HPDE6-E6E7 (cell line): ENCODE results near the gene CLCN5.

ENCODE experiments used
- DNase-seq: peaks from one replicate; pipeline ENCODE4 v3.0.0; 2011; ENCODE audit warnings: missing footprints; ENCODE audit errors: extremely low spot score

Gene CLCN5

DNA sequence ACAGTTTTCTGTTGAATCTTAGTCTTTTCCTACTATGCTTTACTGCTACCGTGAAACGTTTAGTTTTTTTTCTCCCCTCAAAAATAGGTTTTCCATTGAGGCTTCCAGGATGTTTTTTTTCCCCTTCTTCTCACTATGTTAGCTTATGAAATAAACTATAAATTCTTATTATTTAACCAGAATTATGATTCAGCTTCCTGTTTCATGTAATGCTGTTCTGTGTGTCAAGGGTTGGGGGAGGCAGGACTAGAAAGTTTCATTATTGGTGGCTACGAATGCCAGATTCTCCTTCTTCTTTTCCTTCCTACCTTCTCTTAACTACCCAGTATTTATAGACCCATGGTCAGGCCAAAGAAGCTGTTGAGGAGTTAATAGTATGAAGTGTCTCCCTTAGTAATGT lies 11.8 kb downstream of the CLCN5 start:
- DNase-seq, result no peak

DNA sequence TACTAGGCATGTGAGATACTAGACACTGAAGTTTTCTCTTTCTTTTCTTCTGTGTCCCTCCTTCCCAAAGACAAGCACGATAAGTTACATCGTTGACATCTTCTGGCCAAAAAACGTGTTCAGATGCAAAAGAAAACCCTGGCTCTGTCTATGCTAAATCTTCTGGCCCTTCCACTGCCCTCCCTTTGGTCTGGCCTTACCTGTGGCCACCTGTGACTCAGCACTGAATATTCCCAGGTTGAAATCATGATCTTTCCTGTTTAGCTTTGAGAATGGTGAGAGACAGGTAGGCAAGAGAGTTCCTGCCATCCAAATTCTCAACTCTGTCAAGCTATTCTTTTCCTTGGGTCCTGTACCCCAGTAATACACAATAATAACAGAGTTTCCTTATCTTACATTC lies 12.3 kb downstream of the CLCN5 start:
- DNase-seq, result no peak

DNA sequence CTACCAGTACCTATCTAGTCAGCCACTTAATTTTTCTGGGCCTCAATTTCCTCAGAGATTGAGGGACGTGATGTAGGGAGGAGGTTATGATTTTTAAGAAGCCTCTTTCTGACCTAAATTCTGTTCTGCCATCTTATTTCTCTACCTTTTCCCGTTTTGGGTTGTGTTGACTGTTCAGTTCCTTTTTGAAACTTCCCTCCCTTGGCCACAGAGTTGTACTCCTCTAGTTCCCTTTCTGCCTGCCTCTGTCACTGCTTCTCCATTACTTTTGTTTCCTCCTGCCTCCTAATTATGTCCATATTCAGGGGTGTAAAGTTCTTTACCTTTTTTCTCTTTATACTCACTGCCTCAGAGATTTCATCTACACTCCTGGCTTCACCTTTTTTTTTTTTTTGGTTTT lies 25.4 kb downstream of the CLCN5 start:
- DNase-seq, result no peak

DNA sequence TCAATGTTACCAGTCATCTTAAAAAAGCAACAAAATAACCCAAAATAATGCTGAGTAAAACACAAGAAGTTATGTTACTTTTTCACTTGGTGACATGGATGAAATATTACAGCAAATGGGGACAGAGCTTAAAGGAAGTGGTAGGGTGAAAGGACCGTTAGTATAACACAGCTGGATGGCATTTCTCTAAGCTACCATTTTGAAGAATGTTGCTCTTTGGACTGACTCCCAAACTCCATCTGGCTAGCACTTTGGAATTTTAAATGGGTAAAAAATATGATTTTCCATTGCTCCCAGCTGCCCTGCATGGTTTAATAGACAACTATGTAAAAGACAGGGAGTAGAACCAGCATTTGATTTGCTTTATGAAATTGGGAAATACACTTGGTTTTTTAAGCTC lies 27.6 kb downstream of the CLCN5 start:
- no peak for DNase-seq

DNA sequence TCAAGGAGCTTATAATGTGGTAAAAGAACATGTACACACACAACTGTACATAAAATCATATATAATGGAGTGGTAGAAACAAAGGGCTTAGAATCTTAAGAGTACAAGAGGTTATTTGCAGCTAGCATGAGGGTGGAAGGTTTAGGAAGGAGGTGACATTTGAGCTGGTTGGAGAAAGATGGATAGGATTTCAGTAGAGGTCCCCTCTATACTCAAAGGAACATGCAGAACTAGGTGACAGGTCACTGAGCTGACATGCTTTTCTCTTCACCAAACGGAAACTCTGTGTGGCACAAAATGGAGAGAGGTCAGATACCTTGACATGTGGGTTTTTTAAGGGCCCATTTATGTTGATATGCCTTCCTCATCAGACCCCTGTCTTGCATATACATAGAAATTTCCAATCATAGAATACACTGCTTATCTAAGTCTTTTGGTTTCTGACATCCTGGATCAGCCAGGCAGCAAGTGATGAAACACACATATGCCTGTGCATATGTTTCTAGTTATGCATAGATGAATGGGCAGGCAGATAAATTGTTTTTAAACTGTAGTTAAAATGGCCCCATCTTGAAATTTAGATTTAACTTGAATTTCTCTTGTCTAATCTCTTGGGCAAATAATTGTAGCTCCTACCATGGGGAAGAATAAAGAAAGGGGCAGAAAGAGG lies 29.3 kb downstream of the CLCN5 start:
- no peak for DNase-seq

DNA sequence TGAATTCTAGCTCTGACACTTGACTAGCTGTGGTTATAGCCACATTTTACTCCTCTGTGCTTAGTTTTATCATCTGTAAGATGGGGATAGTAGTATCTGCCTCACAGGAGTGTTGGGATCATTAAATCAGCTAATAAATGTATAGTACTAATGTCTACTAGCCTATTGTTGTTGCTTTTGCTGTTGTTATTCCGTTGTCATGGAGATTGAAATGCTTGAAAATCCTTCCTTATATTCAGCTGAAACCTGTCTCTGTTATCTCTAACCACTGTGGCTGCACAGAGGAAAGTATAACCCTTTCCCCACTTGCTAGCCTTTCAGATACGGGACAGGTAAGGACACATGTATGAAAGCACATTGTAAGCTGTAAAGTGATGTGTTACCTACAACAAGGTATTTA lies 33.9 kb downstream of the CLCN5 start:
- no peak for DNase-seq

DNA sequence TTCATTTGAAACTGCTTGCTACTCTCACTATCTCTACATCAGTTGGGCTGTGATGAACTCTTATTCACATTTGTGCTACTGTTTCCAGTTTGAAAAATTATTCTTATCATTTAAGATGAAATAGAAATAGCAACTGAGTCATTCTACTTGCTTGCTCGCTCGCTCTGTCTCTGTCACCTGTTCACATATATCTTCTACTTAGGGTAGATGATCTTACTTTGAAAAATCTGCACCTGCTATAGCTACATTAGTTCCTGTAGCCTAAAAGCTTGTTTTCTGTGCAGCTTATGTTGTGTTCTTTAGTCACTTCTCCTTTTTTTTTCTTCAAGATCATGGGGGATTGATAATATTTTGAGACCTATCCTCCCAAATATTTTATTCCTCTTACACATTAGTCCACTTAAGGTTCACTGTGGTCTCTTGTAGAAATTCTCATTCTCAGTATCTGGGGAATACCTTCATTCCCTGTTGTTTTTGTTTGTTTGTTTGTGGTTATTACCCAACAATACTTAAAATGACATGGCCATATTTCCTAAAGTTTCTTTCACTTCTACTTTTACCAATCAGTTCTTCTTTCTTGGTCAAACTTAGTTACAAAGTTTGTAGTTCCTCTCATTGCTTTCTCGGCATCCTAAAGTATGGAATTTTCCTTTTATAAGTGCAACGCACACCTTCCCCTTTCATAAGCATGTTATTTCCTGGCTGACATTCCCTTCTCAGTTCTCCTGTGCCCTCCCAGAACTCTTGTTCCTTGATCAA lies 36.5 kb downstream of the CLCN5 start:
- no peak for DNase-seq

DNA sequence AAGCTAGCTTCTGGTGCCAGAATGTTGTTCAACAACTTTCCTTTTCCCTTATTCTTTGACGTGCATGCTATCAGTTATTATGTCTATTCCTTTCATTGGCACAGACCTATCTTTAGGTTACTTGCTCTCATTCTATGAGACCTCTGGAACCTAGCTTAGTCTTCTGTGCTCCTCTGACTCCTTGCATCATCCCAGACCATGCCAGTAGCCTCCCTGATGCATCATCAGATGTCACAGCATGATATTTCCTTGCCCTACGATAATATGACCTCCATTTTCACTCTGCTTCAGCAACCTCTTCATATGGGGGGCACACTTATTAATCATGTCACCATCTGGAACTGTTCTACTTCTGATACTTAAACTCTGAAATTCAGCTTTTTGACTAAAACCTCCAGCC lies 37.2 kb downstream of the CLCN5 start:
- DNase-seq, result no peak

DNA sequence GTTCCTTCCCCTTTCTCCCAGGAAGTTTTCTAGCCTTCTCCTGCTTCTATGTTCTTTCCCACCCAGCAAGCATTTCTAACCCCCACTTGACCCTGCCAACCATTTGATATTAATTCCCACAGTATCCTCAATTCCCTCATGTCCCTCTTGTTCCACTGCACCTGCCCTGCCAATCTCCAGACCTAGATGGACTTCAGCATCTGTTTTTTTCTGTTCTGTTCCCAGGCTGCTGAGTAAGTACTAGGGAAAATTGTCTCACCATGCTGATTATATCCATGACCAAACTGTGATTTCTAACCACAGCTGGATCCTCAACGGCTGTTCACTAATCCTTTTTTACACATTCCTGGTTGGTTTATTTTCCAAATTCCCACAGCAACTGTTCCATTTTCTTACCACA lies 37.7 kb downstream of the CLCN5 start:
- DNase-seq, result no peak

DNA sequence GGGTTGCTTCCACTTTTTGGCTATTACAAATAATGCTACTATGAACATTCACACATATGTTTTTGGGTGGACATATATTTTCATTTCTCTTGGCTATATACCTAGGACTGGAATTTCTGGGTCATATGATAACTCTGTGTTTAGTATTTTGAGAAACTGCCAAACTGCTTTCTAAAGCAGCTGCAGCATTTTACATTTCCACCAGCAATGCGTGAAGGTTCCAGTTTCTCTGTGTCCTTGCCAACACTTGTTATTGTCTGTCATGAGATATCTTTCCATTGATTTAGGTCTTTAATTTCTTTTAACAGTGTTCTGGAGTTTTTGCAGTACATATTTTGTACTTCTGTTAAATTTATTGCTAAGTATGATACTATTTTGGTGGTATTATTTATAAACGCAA lies 48.3 kb downstream of the CLCN5 start:
- no peak for DNase-seq

DNA sequence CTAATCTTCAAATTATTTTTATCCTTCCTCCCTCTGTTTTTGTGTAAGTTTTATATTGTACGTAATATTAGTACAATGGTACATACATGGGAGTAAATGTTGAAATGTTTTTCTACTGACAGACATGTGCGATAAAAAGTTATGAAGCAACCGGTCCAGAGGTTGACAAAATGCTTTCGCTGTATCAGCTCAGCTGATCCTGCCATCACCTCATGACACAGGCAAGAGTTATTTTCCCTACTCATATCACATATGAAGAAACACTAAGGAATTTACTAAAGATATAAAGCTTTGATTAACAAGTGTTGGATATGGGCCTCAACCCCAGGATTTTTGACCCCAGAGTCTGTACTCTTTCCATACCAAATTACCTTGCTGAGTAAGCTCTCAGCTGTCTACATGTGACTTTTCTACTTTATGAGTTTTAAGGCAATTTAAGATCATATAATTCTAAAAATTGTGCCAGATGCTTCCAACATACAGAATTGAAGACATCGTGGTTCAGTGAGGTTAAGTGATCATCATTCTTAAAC lies 50.0 kb downstream of the CLCN5 start:
- no peak for DNase-seq

DNA sequence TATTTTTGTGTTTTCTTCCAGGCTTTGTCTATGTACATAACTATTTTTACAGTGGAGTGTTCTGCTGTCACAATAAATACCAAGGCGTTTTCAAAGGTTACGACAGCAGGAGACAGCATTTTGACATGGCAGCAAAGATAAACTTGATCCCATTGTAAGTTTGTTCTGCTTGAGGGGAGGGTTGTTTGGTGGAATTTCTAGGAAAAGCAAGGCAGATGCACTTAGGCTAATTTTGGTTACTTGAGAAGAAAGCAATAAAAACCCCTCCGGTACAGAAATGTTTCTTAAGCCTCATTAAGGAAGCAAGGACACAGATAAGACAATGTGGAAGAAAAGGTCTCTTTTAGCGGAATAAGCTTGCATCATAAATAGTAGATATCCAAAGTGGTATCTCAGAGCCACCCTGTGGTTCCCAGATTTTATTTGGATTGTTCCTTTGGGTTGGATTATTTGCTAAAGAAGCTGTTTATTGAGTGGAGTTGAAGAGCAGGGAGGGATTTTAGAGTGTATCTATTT lies 54.3 kb downstream of the CLCN5 start:
- no peak for DNase-seq

DNA sequence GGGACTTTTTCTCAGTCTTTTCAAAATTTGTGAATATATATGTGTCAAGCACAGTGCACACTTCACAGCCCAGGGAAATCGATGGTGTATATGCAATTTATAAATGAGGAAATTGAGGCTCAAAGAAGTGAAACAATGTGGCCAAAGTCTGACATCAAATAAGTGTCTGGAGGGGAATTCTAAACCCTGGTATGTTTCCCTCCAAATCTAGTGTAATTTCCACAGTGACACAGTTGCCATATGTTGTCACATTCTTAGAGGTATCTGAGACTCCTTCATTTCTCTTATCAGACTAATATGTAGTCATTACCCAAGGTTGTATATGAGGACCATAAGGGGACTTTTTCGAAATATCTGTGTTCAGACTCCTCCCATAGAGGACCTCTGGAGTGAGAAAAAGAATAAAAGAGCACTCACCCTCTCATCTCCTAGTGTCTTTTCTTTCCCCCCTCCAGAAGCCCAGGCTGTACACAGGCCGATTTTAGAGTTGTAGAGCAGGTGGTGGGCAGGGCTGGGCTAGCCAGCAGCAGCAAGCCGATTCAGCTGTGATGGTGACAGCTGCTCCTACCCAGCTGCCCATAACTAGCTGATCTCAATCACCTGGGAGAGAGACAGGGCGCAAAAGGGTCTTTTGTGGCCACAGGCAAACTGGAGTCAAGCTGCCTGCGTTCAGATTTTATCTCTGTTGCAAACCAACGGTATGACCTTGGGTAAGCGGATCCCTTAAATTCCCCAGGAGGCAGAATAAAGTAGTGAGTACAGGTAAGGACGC lies 55.1 kb downstream of the CLCN5 start:
- DNase-seq, result no peak

DNA sequence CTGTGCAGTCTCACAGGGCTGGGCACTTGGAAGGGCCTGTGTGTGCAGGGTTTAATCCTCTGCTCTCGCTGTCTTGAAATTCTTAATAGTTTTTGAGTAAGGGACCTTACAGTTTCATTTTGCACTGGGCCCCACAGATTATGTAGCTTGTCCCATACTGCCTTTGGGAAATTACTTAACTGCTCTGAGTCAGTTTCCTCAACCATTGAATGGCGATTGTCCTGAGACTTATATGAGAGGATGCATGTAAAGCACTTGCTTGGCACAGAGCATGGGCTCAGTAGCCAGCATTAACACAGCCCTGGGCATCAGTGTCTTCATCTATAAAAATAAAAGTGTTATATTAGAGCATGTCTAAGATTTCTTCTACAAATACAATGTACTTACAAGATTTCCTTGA lies 55.8 kb downstream of the CLCN5 start:
- no peak for DNase-seq

DNA sequence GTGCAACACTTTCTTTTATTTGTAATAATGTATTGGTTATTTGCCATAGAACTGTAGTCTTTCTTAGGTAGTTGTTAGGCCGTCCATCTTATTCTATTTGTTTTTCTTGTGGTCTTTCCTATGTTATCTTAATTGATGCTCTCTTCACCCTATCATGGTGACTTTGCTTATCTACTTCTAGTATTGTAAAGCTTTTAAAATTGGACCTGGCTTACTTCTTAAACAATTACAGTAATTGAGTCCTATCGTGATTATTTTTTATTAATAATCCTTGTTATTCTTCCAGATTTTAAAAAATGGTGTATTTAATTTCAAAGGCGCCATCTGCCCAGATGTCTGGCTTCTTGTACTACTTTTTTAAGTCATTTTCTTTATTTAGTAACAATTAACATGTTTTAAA lies 63.7 kb downstream of the CLCN5 start:
- no peak for DNase-seq

DNA sequence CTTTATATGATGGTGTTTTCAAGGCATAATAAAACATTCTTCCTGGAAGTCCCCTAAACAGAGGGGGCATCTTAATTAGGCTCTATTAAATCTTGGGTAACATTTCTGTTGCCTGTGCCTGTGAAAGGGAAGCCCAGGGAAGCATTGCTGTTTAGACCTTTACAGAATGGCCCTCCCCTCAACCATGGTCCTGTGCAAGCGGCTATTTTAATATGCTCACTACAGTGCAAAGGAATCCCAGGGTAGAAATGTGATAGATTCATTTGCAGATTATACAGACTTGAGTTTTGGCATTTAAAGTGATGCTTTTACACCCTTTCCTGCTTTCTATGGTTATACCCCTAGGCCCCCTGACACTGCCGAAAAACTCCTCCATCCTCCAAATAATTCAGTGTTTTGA lies 65.3 kb downstream of the CLCN5 start:
- DNase-seq, result no peak

DNA sequence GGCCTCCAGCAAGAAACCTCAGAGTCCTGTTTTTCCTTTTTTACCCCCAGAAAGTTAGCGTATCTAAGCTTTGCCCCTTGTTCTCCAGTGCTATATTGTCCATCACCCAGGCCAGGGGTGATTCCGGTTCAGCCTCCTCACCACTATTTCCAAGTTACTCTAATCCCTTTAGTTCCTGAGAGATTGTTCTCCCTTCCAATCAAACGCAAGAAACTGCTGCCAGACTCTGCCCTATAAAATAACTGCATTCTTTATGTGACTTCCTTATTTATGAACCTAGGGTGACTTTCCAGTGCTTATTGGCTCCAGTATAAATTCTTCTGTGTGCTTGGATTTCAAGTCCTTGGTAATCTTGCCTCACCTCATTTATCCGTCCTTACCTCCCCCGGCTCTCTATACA lies 65.7 kb downstream of the CLCN5 start:
- no peak for DNase-seq

DNA sequence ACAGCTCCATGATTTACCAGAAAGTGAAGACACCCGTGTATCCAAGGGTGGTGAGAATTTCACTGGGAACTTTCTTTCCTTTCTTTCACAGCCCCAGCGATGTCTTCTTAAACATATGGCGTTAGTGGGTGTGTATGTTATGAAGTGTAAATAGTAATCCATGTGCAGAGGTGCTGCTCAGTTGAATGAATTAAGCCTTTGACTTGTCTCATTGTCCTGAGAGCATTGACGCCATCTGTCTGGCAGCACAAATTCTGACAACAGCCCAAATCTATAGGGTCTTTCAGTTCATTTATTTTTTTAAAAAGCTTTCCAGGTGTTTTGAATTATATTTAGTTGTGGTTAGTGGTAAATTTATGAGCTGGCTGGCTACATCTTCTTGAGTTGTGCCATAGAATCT lies 69.4 kb downstream of the CLCN5 start:
- no peak for DNase-seq

DNA sequence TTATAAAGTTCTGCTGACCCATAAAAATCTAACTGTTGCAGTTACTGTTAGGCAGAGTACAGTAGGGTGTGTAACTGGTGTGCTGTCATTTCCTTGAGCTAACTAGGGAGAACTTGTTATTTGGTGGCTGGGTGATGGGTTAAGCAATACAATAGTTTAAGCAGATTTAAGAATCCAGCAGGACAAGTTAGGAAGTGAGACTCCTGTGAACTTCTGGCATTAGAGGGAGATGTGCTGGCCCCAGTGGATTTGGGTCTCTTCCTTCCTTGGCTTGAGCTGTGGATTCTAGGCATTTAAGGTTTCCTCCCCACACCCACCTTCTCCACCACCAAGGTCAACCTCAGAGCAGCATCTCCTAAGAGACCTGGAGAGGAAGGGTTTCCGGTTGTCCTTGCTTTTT lies 70.5 kb downstream of the CLCN5 start:
- no peak for DNase-seq

DNA sequence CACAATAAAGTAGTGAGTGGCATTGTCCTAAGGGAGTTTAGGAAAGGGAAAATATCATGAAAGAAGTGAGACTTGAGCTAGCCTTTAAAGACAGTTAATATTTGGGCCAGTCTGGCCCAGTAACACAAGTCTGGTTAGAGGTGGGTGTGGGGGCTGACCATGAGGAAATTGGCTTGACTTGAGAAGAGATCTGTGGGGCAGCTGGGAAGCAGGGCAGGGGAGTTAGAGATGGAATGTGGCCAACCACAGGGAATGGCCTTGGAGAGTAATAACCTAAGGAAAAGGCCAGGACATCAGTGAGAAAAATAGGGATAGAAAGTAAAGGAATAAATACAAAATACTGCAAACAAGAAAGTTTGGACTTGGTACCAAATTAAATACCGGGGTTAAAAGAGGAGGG lies 71.3 kb downstream of the CLCN5 start:
- no peak for DNase-seq

DNA sequence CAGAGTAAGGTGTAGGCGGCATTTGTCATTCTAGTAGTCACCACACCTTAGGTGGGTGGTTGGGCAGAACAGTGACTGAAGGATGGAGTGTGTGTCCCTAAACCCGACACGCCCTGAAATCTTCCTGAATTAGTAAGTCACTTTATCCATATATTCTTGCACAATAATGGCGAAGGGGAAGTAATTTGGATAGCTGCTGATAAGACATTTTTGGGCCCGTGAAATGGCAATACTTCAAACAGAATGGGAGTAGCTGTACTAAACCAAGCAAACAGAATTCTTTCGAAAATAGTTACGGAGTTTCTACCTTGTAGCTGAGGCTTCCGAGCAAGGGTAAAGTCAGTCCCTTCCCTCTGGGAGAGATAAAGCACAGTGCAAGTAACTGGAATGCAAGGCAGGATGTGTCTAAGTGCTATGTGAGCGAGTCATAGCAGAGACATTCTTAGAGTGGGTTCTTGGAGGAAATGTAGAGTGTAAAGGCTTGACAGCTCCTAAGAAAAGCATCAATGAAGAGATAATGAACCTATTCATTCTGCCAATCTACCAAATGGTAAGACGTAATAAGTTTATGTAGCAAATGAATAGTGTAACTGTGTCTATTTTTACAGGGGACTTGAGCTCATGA lies 72.8 kb downstream of the CLCN5 start:
- no peak for DNase-seq
